GOT3 (cell line): ENCODE data around the gene SHQ1.
"Not testable (repeated sequence)": the region's sequence is repeated elsewhere in the genome, so short reads cannot be mapped to it uniquely, and the experiment has no call there.

Experiments used
- DNase-seq: peaks from one replicate; lab custom pipeline; 2025; ENCODE audit warnings: mixed read lengths; lab: John Stamatoyannopoulos, UW

SHQ1 gene

DNA sequence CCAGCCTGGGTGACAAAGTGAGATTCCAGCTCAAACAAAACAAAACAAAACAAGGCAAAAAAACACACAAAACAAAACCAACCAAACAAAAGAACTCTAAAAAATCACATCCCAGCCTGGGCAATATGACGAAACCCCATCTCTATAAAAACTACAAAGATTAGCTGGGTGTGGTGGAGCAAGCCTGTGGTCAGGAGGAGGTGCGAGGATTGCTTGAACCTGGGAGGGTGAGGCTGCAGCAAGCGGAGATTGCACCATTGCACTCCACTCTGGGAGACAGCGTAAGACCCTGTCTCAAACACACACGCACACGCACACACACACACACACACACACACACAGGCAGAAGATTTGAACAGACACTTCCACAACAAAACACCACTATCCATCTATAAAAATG is 99.6 kb downstream of the SHQ1 start:
- no peak for DNase-seq

GRCh38 chr3:72746430-72747411 is 101.5 kb downstream of the SHQ1 start:
- DNase-seq: no peak

- no peak for DNase-seq
These were observed 102.9 kb downstream of the SHQ1 start for GRCh38 chr3:72745146-72745999.

GRCh38 chr3:72744330-72744729 is 103.9 kb downstream of the SHQ1 start:
- no peak for DNase-seq

DNA sequence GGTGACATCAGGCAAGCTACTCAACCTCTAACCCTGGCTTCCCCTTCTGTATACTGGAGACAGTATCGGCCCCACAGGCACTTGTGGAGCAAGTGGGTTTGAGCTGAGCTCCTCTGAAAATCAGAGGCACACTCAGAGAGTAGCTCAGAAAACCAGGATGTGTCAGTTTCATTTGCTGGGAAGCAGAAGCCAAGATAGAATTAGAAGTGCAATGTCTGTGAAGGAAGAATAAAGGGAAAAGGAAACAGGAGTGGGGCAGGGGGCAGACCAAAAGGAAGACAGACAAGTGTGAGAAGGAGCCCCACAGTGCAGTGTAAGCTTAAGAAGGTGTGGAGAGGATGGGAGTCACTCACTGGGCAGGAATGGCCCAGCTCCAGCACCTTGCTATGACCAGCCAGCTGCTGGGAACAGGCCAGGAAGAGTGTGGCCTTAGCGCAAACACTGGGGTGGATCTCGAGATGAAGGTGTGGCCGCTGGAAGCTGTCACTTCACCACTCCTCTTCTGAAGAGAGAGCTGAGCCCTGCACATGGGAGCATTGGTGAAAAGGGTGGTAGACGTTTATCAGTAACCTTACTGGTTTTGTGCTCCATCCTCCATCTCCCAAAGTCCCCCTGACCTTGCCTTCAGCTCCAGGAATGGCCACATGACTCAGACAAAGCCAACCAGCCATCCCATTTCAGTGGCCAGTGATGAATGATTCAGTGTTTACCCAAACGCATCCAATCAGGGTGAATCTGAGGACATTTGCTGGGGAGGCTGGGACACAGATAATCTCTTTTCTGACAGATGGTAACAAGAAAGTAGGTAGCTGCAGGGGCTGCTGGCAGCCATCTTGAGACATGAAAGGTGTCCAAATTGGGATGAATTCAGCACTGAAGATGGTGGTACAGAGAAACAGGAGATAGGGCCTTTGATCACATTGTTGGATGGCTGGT is 108.4 kb downstream of the SHQ1 start:
- no peak for DNase-seq

DNA sequence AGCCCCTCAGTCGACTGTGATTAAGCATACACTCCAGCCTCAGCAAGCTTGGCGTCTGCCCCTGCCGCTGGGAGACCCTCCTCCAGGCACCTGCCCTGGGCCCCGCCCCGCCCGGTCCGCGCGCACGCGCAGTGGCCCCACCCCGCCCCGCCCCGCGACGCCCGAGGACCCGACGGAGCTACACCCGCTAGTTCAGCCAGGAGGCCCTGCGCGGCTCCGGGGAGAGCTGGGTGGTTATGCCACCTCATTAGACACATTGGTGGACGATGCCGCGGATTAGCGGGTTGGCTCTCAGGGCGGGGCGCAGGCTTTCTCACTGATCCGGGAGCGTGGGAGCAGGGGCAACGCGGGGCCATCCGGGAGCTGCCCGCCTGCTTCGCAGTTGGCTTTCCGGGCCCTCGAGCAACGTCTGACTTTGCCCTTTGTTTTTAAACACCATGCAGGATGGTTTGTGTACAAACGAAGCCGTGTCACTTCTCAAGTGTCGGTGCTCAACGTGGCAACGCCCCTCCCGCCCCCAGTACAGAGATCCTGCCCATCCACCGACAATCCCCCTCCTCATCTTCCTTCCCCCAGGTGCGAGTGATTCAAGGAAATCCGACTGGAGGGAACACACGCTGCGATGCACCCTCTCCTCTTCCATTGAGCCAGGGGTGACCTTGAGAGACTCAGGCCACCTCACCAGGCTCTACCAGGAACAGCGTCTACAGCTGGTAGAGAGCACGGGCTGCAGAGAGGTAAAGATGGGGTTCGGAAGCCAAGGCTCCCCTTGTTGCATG is 109.3 kb downstream of the SHQ1 start:
- no peak for DNase-seq

- DNase-seq: not testable (repeated sequence)
These were observed 113.2 kb downstream of the SHQ1 start for GRCh38 chr3:72735072-72735471.

DNA sequence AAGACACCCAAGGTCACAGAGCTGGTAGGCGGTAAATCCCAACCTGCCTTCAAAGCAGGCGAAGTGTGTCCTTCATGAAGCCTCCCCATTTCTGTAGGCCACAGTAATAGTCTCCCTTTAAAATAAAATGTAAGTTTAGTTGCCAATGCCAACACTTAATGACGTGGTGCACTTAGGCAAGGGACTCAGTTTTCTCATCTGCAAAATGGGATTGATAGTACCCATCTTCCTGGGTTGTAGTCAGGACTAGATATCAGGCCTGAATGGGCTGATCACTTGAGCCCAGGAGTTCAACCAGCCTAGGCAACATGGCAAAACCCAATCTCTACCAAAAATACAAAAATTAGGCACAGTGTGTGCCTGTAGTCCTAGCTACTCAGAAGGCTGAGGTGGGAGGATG is 114.6 kb downstream of the SHQ1 start:
- no peak for DNase-seq

GRCh38 chr3:72732666-72733345 is 115.4 kb downstream of the SHQ1 start:
- not testable (repeated sequence) for DNase-seq

- DNase-seq: no peak
These were observed 119.2 kb downstream of the SHQ1 start for GRCh38 chr3:72728958-72729467.

DNA sequence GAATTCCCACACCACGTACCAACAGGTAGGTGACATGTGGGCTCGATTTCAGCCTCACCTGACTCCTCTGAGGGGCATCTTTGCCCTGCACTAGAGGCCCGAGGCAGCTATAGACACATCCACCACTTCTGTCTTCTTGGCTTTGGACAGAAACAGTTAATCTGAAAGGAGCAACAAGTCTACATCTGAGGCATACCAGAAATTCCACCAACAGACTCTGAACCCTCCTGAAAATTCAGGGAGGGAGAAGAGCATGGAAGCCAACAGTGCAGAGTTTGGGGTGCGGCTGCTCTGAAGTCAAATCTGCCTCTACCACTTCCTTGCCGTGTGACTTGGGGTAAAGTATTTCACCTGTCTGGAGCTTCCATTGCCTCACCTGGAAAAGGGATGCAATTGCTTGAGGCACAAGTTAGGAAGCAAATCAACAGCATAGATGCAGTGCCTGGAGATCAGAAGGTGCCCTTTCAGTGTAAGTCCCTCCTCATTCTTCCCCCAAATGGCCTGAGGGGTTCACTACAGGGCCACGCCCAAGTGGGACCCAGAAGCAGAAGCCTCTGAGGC is 119.8 kb downstream of the SHQ1 start:
- no peak for DNase-seq

- no peak for DNase-seq
These were observed 120.5 kb downstream of the SHQ1 start for GRCh38 chr3:72727726-72728125.

GRCh38 chr3:72727172-72727571 is 121.1 kb downstream of the SHQ1 start:
- no peak for DNase-seq

DNA sequence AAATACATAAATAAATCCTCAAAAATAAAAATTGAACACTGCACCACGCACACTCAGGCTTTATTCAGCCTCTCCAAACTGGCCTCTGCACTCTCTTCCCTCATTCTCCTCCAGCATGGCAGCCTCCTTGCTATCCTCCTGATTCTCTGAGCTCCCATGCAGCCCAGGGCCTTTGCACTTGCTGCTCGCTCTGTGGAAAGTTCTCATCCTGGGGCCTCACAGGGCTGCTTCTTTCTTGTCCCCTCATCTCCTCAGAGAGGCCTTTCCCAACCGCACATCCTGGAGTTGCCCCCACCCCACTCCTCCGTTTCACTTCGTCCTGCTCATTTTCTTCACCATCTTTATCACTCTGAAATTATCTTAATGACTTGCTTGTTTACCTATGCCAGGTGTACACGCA is 123.0 kb downstream of the SHQ1 start:
- no peak for DNase-seq

- DNase-seq: no peak
These were observed 124.2 kb downstream of the SHQ1 start for GRCh38 chr3:72724070-72724469.

GRCh38 chr3:72722930-72723726 is 125.1 kb downstream of the SHQ1 start:
- DNase-seq: no peak

GRCh38 chr3:72721683-72722381 is 126.4 kb downstream of the SHQ1 start:
- DNase-seq: no peak

GRCh38 chr3:72720566-72720965 is 127.7 kb downstream of the SHQ1 start:
- no peak for DNase-seq
